Right atrium auricular region (tissue), 2 donors: ENCODE measurements around the gene KDM4B. TPM values are rescaled to one million over a fixed set of nuclear protein-coding genes. Genes with fewer than 3 reads are reported as not detected.

ENCODE experiments used
- DNase-seq: peaks from one replicate; pipeline ENCODE4 v3.0.0-alpha.2; 2019; ENCODE audit warnings: low spot score
- H3K27ac ChIP-seq, 2 donors: fragments of 200-600 bp; sonication (generic); 1 replicate in 1 of 2; 2 replicates in 1 of 2; pipeline ENCODE4 v1.5.1; 2016 to 2019
- H3K27me3 ChIP-seq, 2 donors: fragments of 200-600 bp; sonication (generic); one replicate each; pipeline versions ENCODE4 v1.5.1 to v1.6.0; 2017 to 2019
- H3K36me3 ChIP-seq: fragments of 200-600 bp; sonication (generic); one replicate; pipeline ENCODE4 v1.5.1; 2016
- H3K4me1 ChIP-seq, 2 donors: fragments of 200-600 bp; sonication (generic); one replicate each; pipeline versions ENCODE4 v1.5.1 to v1.6.0; 2017 to 2019
- H3K4me3 ChIP-seq, 2 donors: fragments of 200-600 bp; sonication (generic); 1 replicate in 1 of 2; 2 replicates in 1 of 2; pipeline ENCODE4 v1.5.1; 2017 to 2019; ENCODE audit warnings: mild to moderate bottlenecking in 1 of 2, moderate library complexity in 1 of 2
- H3K9me3 ChIP-seq, 2 donors: fragments of 200-600 bp; sonication (generic); one replicate each; pipeline ENCODE4 v1.5.1; 2019
- CTCF ChIP-seq, 2 donors: fragments of 200-600 bp; sonication (generic); IDR thresholded peaks; one replicate each; pipeline ENCODE4 v1.5.1; 2019; ENCODE audit warnings: antibody characterized with exemption in 2 of 2
- total RNA-seq, 2 donors: library from RNA; depleted of rRNA; stranded (reverse); fragments of >200 nt; gene quantifications; one replicate each; pipeline ENCODE4 v1.1.0, GENCODE V29; 2016

The KDM4B gene
- total RNA-seq, 2 donors from 2014 or later = 17.6 to 26.0 TPM

GRCh38 chr19:5090465-5091017 lies 121.6 kb downstream of the KDM4B start:
- Histone ChIP-seq H3K9me3 (no peaks in the 10 kb centered on the region), H3K4me1 (peaks cover 0 to 43% of the 10 kb centered on the region in 2 donors), H3K36me3 (peaks cover 22% of the 10 kb centered on the region), H3K27me3 (no peaks in the 10 kb centered on the region), H3K27ac (peak overlapping the region; percentile 78 to 82), H3K4me3 (no peak overlapping the region)
- DNase-seq = no peak
- TF ChIP-seq CTCF (IDR thresholded peaks at IDR 0.05) = no peak

GRCh38 chr19:5091018-5091683 lies 122.2 kb downstream of the KDM4B start:
- no peak for TF ChIP-seq CTCF (IDR thresholded peaks at IDR 0.05)
- H3K4me1 ChIP-seq = peaks cover 0 to 43% of the 10 kb centered on the region in 2 donors
- peak; percentile 76 for DNase-seq
- peak overlapping the region; percentile 78 to 82 for H3K27ac ChIP-seq
- H3K27me3 ChIP-seq = no peaks in the 10 kb centered on the region
- peaks cover 22% of the 10 kb centered on the region for H3K36me3 ChIP-seq
- H3K4me3 ChIP-seq = no peak overlapping the region
- no peaks in the 10 kb centered on the region for H3K9me3 ChIP-seq

- Histone ChIP-seq H3K27ac (peak overlapping the region; percentile 78 to 82), H3K36me3 (peaks cover 16% of the 10 kb centered on the region), H3K4me3 (no peak overlapping the region), H3K27me3 (no peaks in the 10 kb centered on the region), H3K9me3 (no peaks in the 10 kb centered on the region), H3K4me1 (peaks cover 0 to 43% of the 10 kb centered on the region in 2 donors)
- no peak for DNase-seq
- no peak for TF ChIP-seq CTCF (IDR thresholded peaks at IDR 0.05)
Measured at GRCh38 chr19:5091684-5092480, 123.0 kb downstream of the KDM4B start.

GRCh38 chr19:5092481-5092843 lies 123.5 kb downstream of the KDM4B start:
- H3K9me3 ChIP-seq = no peaks in the 10 kb centered on the region
- no peaks in the 10 kb centered on the region for H3K27me3 ChIP-seq
- H3K4me3 ChIP-seq = no peak overlapping the region
- DNase-seq = no peak
- peak overlapping the region; percentile 78 to 82 for H3K27ac ChIP-seq
- peaks cover 0 to 43% of the 10 kb centered on the region in 2 donors for H3K4me1 ChIP-seq
- peaks cover 15% of the 10 kb centered on the region for H3K36me3 ChIP-seq
- TF ChIP-seq CTCF (IDR thresholded peaks at IDR 0.05) = no peak

- Histone ChIP-seq H3K27me3 (no peaks in the 10 kb centered on the region), H3K4me1 (peaks cover 0 to 43% of the 10 kb centered on the region in 2 donors), H3K27ac (peak overlapping the region; percentile 78 to 82), H3K36me3 (peaks cover 10% of the 10 kb centered on the region), H3K9me3 (no peaks in the 10 kb centered on the region), H3K4me3 (no peak overlapping the region)
- DNase-seq = peak; percentile 77
- TF ChIP-seq CTCF (IDR thresholded peaks at IDR 0.05) = no peak
Measured at GRCh38 chr19:5093297-5093928, 124.5 kb downstream of the KDM4B start.
